ENCODE measurements around the gene TNS1. TPM values are rescaled to one million over a fixed set of nuclear protein-coding genes. Genes with fewer than 3 reads are reported as not detected.
A peak's percentile ranks its signal among the peaks of the same experiment; 100 is the strongest.

Gene TNS1
- total RNA-seq, 1 donor from 2014 or later, result 59.2 TPM

DNA sequence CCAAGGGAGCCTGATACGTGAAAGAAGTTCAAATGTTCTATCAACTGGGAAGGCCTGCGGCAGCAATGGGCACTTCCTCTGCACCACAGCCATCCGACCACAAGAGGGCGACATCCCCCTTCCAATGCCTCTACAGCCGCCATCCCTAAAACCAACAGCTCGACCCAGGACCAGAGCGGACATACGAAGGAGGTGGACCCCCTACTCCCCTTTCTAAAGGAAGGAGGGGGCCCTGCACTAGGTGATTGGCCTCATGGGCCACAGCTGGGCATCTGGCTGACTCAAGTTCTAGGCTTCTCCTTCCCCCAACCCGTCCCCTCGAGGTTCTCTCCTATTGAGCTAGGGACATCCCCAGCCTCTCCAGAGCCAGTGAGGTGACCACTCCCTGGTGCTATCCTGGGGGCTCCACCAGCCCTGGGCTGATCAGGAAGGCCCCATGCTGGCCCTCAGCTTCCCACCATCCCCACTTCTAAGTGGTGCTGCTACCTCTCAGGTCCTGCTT lies 217.2 kb downstream of the TNS1 start:
- peaks cover 12% of the 10 kb centered on the region for H3K4me1 Mint-ChIP-seq (ENCODE audit: unreplicated experiment)
- H3K4me3 Mint-ChIP-seq, result no peak overlapping the region

DNA sequence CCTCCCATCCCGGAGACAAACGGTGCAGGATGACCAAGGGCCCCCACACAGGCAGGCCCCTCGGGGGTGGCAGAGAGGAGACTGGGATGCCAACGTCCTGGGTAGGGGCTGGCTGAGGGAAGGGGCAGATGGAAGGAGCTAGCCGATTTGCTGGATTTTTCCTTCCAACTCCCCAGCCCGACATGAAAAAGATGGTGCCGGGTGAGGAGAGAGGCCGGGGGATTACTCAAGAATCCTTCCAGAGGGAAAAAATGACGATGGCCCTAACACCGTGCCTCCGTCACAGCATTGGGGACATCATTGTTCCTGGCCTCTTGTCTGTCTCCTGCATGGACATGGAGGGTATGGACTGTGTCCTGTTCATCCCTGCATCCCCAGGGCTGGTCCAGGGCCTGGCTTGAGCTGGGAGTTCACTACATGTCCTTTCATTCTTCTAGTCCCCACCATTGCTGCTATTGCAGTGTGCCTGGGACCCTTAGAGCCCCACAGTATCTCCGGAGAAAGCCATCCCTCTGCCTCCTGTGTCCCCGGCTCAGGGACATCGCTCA lies 217.7 kb downstream of the TNS1 start:
- peaks cover 7% of the 10 kb centered on the region for H3K27me3 Mint-ChIP-seq
- H3K36me3 Mint-ChIP-seq, result peaks cover 5% of the 10 kb centered on the region
- TF ChIP-seq, protein P1, sequence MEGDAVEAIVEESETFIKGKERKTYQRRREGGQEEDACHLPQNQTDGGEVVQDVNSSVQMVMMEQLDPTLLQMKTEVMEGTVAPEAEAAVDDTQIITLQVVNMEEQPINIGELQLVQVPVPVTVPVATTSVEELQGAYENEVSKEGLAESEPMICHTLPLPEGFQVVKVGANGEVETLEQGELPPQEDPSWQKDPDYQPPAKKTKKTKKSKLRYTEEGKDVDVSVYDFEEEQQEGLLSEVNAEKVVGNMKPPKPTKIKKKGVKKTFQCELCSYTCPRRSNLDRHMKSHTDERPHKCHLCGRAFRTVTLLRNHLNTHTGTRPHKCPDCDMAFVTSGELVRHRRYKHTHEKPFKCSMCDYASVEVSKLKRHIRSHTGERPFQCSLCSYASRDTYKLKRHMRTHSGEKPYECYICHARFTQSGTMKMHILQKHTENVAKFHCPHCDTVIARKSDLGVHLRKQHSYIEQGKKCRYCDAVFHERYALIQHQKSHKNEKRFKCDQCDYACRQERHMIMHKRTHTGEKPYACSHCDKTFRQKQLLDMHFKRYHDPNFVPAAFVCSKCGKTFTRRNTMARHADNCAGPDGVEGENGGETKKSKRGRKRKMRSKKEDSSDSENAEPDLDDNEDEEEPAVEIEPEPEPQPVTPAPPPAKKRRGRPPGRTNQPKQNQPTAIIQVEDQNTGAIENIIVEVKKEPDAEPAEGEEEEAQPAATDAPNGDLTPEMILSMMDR (conservative IDR thresholded peaks at IDR 0.05), result no peak
- no peak overlapping the region for H3K4me3 Mint-ChIP-seq
- H3K4me1 Mint-ChIP-seq (ENCODE audit: unreplicated experiment), result peaks cover 8% of the 10 kb centered on the region
- H3K27ac Mint-ChIP-seq, result no peak overlapping the region
- DNase-seq (ENCODE audit: extremely low spot score, unreplicated experiment), result no peak
- H3K9me3 Mint-ChIP-seq, result peaks cover 6% of the 10 kb centered on the region

More for the DNA sequence above, 217.2 kb downstream of the TNS1 start:
- Mint-ChIP-seq H3K9me3 (peaks cover 6% of the 10 kb centered on the region), H3K27ac (no peak overlapping the region), H3K36me3 (peaks cover 5% of the 10 kb centered on the region), H3K27me3 (peaks cover 9% of the 10 kb centered on the region)
- DNase-seq (ENCODE audit: extremely low spot score, unreplicated experiment), result no peak
- TF ChIP-seq, protein P1 (conservative IDR thresholded peaks at IDR 0.05), result peak; percentile 98

DNA sequence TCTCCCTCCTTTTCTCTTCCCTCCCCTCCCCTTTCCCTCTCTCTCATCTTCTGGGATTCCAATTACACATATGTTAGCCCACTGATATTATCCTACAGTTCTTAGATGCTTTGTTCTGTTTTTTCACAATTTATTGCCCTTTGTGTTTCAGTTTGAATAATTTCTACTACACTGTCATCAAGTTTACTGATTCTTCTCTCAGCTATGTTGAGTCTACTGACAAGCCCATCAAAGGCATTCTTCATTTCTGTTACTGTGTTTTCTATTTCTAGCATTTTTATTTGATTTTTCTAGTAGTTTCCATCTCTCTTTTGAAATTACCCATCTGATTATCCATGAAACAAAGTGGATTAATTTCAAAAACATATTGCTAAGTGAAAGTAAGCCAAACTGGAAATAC lies 219.6 kb downstream of the TNS1 start:
- Mint-ChIP-seq H3K27me3 (peaks cover 7% of the 10 kb centered on the region), H3K27ac (no peak overlapping the region), H3K4me1 (ENCODE audit: unreplicated experiment) (peaks cover 4% of the 10 kb centered on the region), H3K36me3 (peaks cover 5% of the 10 kb centered on the region), H3K4me3 (no peak overlapping the region), H3K9me3 (peaks cover 6% of the 10 kb centered on the region)
- DNase-seq (ENCODE audit: extremely low spot score, unreplicated experiment), result no peak
- TF ChIP-seq, protein P1 (conservative IDR thresholded peaks at IDR 0.05), result no peak

DNA sequence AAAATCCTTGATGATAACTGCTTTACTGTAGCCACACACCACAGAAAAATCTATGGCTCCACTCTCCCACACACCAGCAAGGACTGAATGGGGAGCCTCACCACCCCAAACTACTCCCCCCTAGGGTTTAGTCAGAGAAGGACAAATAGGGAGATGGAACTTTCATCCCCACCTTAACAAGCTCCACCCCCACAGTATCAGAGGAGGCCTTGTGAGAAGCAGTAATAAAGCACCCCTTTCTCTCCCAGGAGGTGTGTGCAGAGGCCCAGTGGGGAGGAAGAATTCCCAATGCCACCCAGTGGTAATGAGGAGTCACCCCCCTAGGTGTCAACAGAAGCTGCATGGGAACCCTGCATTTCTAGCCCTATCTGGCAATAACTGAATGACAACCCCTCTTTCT lies 224.9 kb downstream of the TNS1 start:
- no peak for DNase-seq (ENCODE audit: extremely low spot score, unreplicated experiment)
- TF ChIP-seq, protein P1 (conservative IDR thresholded peaks at IDR 0.05), result no peak
- Mint-ChIP-seq H3K27me3 (no peaks in the 10 kb centered on the region), H3K4me3 (no peak overlapping the region), H3K9me3 (peaks cover 4% of the 10 kb centered on the region), H3K27ac (no peak overlapping the region), H3K4me1 (ENCODE audit: unreplicated experiment) (peaks cover 7% of the 10 kb centered on the region), H3K36me3 (no peaks in the 10 kb centered on the region)

DNA sequence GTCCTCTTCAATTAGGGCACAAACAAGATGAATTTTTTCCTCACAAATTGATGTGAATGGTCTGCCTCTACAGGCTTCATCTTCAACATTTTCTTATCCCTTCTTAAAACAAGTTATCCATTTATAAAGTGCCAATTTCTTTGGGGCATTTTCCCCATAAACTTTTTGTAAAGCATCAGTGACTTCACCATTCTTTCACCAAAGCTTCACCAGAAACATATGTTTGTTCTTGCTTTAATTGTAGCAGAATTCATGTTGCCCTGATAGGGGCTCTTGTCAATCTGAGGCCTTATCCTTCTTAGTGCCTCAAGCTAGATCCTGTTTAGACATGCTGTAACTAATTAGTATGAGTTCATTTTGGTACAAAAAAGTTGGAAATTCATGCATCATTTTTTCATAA lies 226.2 kb downstream of the TNS1 start:
- TF ChIP-seq, protein P1 (conservative IDR thresholded peaks at IDR 0.05), result no peak
- Mint-ChIP-seq H3K9me3 (peaks cover 4% of the 10 kb centered on the region), H3K27ac (no peak overlapping the region), H3K4me1 (ENCODE audit: unreplicated experiment) (peaks cover 7% of the 10 kb centered on the region), H3K4me3 (no peak overlapping the region), H3K36me3 (no peaks in the 10 kb centered on the region), H3K27me3 (no peaks in the 10 kb centered on the region)
- no peak for DNase-seq (ENCODE audit: extremely low spot score, unreplicated experiment)

Data from type B pancreatic cell (in vitro differentiated cells).